ENCODE data around the gene CA6.

- TF ChIP-seq CTCF (IDR thresholded peaks at IDR 0.05), result no peak
- TF ChIP-seq POLR2A (IDR thresholded peaks at IDR 0.05), result no peak
Observed at GRCh38 chr1:8951231-8951630, 5.6 kb downstream of the CA6 start.
